DMS114 treated with DMSO at 0.1 percent for 48 hours (cell line): Measurements from ENCODE around the gene UMOD.
A peak's percentile ranks its signal among the peaks of the same experiment; 100 is the strongest.

Experiments
- DNase-seq: peaks from one replicate; lab custom pipeline; 2025; ENCODE audit not compliant: unreplicated experiment; lab: John Stamatoyannopoulos, UW

The UMOD gene

DNA sequence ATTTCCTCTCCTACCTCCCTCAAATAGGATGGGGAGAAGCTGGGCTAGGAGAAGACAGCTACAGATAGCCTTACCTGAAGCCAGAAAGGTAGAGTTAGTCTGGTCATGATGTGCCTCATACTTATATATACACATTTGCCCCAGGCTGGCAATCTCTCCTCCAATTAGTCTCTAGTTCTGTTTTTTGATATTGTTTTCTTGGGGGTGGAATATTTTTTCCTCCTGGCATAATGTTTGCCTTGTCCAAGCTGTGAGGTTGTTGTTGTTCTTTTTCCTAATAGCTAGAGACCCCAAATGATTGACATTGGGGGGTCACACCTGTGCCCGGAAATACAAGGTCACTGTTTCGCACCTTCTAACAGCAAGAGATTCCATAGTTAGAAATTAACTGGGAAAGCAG is at the start of gene UMOD:
Gene UMOD (minus strand): TSS at position 101 of the 400 bp plus-strand sequence. CDS start 1,978 bp downstream, outside the sequence.
- DNase-seq, result no peak

DNA sequence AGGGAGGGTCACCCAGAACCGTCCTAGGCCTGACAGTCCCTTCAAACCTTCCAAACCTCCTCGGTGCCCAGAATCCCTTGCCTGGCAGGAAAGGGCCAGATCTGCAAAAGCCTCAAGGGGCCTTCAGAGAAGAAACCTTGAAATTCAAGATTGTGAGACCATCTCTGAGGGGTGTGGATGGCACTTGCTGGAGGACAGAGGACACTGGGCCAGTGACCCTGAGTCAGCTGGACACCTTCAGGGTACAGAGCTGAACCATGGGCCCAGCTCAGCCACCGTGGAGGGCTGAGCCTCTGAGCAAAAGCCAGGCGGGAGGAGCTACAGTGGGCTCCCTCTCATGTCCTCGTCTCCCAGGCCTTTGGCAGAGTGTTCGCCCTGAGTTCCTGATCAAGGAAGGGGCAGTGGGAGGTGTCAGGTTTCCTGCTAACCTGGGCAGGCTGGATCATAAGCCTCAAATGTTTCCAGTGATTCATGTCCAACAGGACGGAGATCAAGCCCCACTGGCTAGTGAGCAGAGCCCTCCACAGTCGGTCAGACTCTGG is 49.0 kb upstream of the UMOD start:
- no peak for DNase-seq

DNA sequence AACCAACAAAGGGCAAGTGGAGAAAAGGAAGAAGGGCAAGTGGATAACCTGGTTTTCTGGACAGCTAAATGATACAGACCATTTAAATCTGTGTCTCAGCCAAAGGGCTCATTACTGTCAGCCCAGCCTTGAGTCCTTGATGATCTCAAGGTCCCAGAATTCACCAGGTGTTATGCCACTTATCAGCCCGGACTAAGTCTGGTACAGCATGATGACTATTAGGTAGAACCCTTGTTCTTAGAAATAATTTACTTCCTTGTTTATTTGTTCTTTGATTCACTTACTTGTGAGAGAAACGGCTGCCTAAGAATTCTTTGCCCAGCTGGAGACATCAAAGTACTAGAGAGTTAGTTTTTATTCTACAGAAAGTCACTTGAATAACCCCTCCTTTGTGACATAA is 48.6 kb upstream of the UMOD start:
- no peak for DNase-seq

DNA sequence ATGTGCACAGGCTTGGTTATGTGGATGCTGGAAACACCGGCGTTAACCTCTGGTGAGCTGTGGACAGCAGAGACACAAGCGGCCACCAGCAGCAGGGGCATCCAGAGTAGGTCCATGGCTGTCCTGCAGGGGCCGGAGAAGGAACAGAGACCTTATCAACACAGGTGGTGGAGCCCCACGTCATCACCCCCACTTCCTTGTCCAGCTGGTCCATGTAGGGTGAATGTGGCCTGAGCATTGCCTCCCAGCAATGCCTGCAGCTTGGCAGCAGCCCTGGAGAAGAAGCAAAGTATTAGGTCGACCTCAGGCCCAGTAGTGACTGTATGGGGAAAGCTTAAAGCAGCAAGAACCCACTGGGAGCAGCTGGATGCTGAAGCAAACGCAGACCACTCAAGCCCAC is 46.7 kb upstream of the UMOD start:
- no peak for DNase-seq

DNA sequence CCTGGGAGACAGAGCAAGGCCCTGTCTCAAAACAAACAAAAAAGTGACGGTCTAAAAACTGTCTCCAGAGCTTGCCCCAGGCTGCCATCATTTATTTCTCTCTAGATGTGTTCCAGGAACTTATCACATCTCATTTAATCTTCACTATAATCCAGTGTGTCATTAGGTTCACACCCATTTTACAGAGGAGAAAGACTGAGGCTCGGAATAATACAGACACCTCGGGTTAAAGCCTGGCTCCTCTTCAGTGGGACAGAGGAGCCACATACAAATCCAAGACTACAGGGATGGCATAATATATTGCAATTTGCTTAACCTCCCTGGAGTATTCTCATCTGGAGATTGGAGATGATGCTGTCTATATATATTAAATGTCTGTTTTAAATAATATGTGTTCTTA is 46.1 kb upstream of the UMOD start:
- DNase-seq, result no peak

DNA sequence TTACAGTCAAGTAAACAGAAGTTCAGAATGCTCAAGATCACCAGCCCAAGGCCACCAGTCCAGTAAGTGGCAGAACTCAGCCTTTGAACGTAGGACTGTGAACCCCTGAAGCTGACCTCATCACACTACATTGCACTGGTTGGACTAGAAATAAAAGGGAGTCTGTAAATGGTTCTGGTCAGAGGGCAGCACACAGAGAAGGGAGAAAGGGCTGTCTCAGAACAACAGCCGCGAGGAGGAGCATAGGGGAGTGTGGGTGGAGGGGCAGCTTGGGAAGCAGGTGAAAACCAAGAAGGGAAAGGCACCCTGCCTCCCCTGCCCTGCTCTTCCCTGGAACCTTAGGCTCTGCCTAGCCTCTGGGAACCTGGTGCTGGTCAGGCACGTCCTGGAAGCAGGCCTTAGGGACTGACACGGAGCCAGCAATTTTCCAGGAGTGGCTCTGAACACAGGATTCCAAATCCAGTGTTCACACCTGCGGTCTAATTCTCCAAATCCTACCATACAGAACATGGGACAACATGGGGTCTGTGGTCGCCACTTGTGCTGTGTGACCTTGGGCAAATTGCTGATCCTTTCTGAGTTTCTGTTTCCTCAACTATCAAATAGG is 45.1 kb upstream of the UMOD start:
- no peak for DNase-seq

DNA sequence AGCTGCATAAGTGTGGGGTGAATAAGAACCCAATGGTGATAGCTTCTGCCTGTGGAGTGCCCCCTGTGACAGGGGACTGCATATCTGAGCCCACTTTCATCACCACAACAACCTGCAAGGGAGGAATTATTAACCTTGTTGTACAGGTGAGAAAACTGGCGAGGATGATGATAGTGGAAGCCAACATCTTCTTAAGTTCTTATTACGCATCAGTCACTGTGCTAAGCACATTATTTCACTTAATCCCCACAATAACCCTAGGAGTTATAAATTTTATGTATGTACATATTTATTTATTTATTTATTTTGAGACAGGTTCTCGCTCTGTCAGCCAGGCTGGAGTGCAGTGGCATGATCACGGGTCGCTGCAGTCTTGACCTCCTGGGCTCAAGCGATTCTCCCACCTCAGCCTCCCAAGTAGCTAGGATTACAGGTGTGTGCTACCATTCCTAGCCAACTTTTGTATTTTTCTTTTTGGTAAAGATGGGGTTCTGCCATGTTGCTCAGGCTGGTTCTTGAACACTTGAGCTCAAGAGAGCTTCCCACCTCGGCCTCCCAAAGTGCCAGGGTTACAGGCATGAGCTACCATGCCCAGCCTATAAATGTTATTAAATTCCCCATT is 44.4 kb upstream of the UMOD start:
- no peak for DNase-seq

DNA sequence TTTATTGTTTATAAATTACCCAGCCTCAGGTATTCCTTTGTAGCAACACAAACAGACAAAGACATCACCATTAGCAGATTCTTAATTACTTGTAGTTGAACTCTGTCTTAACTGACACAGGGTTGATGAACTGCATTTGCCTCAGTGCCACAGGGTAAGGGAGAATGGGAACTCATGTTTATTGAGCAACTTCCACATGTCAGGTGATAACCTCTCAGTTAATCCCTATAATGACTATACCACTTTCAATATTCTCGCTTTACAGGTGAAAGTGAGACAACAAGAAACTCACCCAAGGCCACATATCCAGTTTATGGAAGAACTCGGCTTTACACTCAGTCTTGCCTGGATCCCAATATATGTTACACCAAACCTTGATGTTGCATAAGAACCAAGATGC is 43.4 kb upstream of the UMOD start:
- no peak for DNase-seq

DNA sequence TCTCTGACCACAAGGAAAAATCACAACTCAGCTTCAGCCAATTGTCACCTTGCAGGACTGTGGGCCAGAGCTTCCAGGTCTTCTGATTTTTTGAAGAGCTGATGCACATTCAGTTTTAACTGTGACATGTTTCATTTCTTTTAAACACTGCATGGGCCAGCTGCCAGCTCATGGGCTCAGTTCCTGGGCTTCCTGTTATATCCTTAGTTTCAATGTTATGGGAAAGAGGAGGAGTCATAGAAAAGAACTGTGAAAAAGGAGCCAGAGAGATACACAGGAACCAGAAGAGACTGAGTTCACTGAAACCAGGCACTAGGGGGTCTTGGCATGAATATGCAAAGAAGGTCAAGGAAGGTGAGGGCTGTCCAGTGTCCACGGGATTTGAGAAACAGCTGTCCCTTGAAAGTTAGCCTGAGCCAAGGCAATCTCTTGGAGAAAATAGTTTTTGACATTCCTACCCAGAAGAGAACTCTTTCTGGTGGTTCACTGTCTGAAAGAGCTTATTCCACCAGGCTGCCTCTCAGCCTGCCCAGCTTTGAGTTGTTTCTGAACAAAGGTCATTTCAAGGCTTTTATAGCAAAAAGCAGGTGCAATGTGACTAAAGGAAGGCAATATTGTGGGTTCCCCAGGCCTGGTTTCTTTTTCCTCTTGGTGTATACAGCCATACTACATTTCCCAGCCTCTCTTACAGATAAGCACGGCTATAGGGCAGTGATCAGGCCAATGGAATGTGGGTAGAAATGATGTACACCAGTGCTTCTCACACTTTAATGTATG is 41.5 kb upstream of the UMOD start:
- no peak for DNase-seq

DNA sequence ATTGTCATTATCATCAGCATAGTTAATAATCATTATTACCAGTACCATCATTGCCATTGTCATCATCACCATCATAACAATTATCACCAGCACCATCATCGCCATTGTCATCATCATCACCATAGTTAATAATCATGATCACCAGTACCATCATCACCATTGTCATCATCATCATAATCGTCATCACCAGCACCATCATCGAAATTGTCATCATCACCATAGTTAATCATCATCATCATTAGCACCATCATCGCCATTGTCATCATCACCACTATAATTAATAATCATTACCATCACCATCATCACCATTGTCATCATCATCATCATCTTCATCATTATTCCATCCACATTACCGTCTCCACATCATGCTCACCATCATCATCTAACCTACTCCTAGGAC is 38.5 kb upstream of the UMOD start:
- DNase-seq, result no peak

DNA sequence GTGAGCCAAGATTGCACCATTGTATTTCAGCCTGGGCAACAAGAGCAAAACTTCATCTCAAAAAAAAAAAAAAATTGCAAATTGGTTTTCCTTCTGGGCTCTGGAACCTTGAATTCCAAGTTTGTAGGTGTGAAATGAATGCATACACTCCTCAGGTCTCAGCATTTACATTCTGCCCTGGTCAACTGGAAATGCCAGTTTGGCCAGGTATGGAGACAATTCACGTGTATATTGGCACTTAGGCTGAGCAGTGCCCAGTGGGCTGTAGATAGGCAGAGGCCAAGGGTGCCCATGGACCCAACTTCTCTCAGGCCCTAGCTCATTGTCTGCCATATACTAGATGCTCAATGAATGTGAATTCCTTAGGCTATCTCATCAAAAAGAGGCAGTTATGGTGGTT is 36.3 kb upstream of the UMOD start:
- no peak for DNase-seq

DNA sequence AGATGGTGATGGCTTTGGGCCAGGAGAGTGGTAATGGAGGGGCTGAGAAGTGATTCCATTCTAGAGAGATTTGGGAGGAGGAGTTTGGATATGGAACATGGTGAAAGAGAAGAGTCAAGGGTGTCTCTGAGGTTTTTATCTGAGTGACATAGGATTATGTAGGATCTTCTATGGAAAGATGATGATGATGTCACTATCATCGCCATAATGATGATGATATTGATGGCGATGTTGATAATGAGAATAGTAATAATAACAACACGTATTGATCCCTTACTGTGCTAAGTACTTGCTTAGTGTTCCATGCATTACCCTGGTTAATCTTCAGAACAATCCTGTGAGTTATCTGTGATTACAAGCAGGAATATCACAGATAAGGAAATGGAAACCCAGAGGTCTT is 35.5 kb upstream of the UMOD start:
- DNase-seq, result no peak

DNA sequence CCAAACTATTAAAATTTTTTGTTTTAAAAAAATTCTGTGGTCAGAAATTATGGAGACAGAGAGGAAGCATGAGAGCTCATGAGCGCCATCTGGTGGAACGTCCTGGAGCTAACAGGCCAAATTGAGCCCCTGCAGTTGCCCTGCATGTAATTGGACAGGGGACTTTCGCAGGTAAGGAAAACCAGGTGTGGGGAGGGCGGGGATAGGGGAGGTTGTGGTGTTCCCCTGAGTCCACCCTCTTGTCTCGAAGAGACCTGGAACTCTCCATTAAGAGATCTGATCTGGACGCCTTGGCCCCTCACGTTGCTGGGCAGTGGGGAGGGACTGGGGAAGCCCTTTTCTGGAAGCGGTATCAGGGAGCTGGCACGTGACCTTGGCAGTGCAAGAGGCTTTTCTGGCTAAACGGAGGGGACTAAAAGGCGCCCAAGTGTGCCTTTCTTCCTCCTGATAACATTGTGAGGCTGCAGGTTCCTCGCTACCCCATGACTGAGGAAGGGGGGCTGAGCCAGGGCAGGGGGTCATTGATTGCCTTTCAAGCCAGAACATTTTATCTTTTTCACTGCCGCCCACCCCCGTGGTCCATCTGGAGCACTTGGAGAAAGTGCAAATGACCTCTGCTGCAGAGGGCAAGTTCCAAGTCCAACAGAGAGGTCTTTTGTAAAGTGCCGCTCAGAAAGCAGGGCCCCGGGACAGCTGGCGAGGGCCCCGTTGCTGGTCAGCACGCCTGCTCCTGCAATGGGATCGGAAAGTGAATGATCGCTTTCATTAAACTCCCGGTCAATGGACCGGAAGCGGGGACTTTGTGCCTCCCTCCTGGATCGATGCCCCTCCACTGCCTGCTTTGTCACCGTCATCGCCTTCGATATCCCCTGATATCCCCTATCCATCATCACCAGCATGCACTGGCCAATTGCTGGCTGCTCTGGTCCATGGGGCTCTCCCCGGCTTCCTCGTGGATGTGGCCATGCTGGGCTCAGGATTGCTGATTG is 33.6 kb upstream of the UMOD start:
- peak; percentile 36 for DNase-seq

DNA sequence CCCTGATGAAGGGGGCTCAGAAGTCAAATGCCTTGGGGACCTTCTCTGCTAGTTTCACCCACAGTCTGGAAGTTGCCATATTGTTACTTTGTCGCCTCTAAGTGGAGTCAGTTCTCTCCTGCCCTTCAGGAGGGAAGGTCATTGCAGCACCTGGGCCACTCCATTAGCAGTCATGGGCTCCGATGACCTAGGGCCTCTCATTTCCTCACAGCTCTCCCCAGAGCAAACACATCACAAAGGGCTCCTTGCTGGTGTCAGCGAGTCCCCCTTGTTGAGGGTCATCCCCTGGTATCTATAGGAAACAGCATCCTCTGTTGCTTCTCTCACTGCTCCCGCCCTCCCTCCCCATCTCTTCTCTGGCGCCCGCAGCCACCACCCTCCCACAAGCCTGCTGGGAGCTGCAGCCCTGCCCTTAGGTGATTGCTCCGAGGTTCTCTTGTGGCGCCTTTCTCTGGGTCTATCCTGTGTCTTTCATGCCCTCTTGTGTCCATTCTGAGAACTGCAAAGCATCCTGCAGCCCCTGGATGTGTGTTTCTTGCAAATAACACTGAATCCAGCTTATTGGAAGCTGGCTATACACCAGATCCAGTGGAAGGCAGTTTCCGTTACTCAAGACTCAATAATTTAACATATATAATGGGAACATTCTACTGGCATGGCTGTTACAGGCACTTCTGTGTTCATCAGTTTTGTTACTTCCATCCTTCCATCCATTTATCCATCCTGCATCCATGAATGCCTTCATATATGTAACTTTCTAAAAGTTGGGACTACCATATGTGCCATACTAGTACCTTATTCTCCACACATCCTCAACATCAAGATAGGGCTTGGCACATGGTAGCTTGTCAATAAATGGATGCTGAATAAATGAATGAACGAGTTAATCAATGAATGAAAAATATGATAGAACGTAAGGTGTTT is 30.9 kb upstream of the UMOD start:
- DNase-seq, result peak; percentile 50

DNA sequence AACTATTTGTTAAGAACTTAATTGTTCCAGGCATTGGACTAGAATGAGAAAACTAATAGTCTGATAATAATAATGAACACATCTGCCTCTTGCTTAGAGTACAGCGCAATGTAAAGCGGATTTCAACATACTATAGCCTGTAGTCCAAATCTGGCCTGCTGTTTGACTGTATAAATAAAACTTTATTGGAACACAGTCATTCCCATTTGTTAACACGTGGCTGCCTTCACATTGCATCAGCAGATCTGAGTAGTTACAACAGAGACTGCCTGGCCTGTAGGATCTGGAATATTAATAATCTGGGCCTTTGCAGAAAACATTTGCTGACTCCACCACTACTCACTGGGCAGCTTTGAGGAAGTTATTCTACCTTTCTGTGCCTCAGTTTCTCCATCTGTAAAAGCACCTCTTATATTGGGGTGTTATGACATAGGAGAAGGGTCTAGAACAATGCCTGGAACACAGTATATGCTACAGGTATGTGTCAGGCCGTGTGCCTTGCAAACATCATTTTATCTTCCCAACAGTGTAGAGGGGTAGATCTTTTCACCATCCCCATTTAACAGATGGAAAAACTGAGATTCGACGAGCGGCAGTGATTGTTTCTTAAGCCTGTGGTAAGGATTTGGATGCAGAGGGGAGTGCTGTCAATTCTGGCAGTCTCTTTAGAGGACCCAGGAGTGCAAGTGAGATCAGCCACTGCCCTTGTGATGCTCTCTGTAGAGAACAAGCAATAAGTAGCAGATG is 29.9 kb upstream of the UMOD start:
- DNase-seq, result no peak

DNA sequence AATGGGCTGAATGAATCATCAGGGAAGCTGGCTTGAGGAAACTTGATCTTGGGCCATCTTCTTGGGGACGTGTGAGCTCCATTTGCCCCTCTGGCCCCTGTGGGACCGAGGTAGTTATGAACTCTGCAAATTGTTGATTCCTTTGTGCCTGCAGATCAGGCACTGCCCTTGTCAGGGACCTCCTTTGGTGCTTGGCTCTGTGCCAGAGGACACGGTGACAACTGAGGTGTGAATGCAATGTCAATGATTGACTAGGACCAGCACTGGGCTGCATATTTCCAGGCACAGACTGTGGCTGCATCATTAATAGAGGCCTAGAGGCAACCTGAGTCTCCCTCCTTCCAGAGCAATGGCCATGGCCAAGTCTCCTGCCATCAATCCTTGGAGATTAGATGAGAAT is 28.3 kb upstream of the UMOD start:
- DNase-seq, result no peak

DNA sequence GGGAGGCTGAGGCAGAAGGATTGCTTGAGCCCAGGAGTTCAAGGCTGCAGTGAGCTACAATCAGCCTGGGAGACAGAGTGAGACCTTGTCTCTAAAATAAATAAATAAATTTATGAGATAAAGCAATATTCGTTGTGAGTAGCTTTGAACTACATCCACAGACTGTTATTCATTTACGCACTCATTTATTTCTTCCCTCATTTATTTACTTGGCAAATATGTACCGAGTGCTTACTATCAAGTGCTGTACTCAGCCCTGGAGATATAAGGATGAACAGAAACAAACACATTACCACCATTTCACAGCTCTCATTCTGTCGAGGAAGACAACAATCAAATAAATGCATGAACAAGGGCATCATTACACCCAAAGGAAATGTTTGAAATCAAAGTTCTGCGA is 24.7 kb upstream of the UMOD start:
- DNase-seq, result no peak

DNA sequence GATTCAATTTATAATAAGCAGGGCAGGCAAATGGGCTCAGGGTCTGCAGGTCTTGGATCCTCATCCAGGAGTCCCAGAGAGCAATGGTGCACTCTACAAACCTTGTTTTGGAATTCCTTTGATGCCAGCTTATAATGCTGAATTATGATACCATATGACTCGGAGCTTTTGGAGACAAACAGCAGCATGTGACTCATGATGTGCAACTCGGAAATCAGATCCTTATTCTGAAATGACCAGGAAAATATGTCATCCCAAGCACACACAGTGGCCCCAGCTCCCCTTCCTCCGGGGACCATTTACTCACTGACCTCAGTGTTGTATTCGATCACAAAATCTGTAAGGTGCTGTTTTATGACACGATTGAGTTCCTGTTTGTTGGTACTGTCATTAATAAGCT is 20.2 kb upstream of the UMOD start:
- DNase-seq, result no peak

DNA sequence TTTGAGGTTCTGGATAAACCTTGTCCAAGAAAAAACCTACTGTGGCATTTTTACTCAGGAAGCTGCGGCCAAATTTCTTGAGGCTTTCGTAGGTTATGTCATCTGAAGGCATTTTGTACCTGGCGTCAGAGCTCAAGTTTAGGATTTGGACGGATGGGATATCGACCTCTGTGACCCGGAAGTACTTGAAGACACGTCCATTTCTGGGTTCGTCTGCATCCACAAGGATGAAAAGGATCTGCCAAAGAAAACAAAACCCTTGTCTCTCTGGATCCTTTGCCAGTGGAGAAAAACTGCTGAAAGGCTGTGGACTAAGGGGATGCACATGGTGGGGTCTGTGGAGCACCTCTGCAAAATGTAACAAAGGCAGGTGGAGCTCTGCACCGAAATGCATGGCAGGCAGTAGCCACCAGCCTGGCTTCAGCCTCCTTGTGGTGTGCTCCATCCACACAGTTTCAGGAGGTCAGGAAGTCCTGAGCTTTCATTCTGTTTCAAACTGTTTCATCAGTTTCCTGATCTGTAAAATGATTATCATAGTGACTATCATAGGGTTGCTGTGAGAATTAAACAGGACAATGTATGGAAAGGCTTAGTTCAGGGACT is 17.0 kb upstream of the UMOD start:
- DNase-seq, result no peak
